Right cardiac atrium (tissue), 5 donors: ENCODE results near the gene B3GALNT2. TPM values are rescaled to one million over a fixed set of nuclear protein-coding genes. Genes with fewer than 3 reads are reported as not detected.
"Not testable (repeated sequence)": the region's sequence is repeated elsewhere in the genome, so short reads cannot be mapped to it uniquely, and the experiment has no call there.

Experiments used
- ATAC-seq, 2 donors: fragments of 200-7000 bp; cut with Tn5 transposase; one replicate each; pipeline versions ENCODE4 v1.8.0 to v1.9.1; 2020; ENCODE audit warnings: moderate library complexity in 2 of 2, mild to moderate bottlenecking in 1 of 2
- DNase-seq, 3 donors: peaks; one replicate each; pipeline ENCODE4 v3.0.0-alpha.2; 2020
- H3K27ac ChIP-seq: one replicate; pipeline ENCODE4 v1.5.1; 2013; ENCODE audit warnings: mild to moderate bottlenecking, low read length, control low read depth, moderate library complexity
- H3K27me3 ChIP-seq: one replicate; pipeline ENCODE4 v1.6.1; 2013; ENCODE audit not compliant: control insufficient read depth, insufficient read depth
- H3K4me1 ChIP-seq: one replicate; pipeline ENCODE4 v1.6.1; 2013; ENCODE audit warnings: low read length; ENCODE audit not compliant: control insufficient read depth, insufficient read depth
- H3K4me3 ChIP-seq: one replicate; pipeline ENCODE4 v1.5.1; 2013; ENCODE audit warnings: low read length, control low read depth
- H3K9me3 ChIP-seq: one replicate; pipeline ENCODE4 v1.6.1; 2013; ENCODE audit warnings: low read length; ENCODE audit not compliant: control insufficient read depth
- WGBS: extraction: QIAGEN DNeasy Blood & Tissue Kit; methylation state at CpG from one replicate; pipeline ENCODE4 v1.1.7; 2013; 5-methylcytosine and 5-hydroxymethylcytosine counted together
- intact Hi-C, 4 donors: fragments of 100-400 bp; cut with DNase I; formaldehyde crosslinking; loops; one replicate each; pipeline versions ENCODE4 v1.11.0 to v1.14.0; 2022 to 2023
- polyA plus RNA-seq: library from polyadenylated mRNA; stranded (reverse); fragments of 200-250 nt; gene quantifications from one replicate; pipeline ENCODE4 v1.2.3, GENCODE V29; 2013
- total RNA-seq, 4 donors: library from RNA; stranded (reverse); fragmentation: NEBNext Ultra II Directional; extraction: Animal tissue kit (Norgen Biotek cat#: 25700); gene quantifications; one replicate each; pipeline ENCODE4 v1.2.1, GENCODE V29; 2021
- donor health status: healthy with polysubstance abuse.
- donor health status: DM: no; HTN: yes; CAD: no.
- donor health status: DM: no; HTN: no; CAD: no.
- donor health status: DM: no; HTN: yes; CAD: no; lungs with severe emphysema.
- donor health status: DM: yes; HTN: yes; CAD: no.

Gene B3GALNT2
- total and polyA plus RNA-seq, 5 donors: 6.6 to 26.8 (median 21.7) TPM

DNA sequence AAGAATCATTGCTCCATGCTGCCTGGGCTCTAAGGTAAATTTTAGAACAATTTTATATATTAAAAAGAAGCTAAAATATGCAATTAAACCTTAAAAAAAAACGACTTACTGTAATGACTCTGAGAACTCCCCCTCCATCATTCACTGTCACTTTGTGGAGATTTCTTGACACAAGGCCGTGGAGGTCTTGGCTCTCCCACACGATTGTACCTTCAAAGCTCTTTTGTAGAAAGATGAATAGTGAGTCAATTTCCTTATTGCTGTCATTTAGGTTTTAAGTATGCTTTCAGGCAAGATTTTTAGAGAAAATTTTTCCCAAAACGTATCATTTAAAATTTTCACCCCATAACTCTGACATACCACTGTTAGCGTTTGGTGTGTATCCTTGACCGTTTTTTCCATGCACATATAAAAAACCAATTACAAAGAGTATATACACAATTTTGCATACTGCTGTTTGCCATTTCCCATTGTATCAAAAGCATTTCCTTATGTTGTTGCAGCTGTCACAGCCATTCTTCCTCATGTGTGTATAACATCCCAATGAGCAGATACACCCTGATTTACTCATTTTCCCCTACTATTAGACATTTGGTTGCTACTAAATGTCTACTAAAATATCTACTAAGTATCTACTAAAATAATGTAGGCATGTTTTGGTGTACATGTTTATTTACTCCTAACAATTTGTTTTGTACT is 33.4 kb downstream of the B3GALNT2 start:
- no peaks in the 10 kb centered on the region for H3K4me1 ChIP-seq
- 79% methylated on average over 6 of the region's 6 CpGs for WGBS
- intact Hi-C loops: no loop called here
- H3K9me3 ChIP-seq: no peaks in the 10 kb centered on the region
- no peak overlapping the region for H3K27ac ChIP-seq
- ATAC-seq: no peak
- no peak overlapping the region for H3K4me3 ChIP-seq
- no peaks in the 10 kb centered on the region for H3K27me3 ChIP-seq
- DNase-seq: no peak

DNA sequence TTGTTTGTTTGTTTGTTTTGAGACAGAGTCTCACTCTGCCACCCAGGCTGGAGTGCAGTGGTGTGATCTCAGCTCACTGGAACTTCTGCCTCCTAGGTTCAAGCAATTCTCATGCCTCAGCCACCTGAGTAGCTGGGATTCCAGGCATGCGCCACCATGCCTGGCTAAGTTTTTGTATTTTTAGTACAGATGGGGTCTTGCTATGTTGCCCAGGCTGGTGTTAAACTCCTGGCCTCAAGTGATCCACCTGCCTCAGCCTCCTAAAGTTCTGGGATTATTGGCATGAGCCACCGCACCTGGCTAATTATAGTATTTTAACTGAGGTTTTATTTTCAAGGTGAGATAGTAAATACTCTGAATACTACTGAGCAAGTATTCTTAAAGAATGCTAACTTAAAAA is 34.4 kb downstream of the B3GALNT2 start:
- H3K9me3 ChIP-seq, H3K27me3 ChIP-seq, H3K4me3 ChIP-seq, H3K4me1 ChIP-seq, H3K27ac ChIP-seq, ATAC-seq, DNase-seq, intact Hi-C loops: not testable (repeated sequence)
- WGBS: over 99% methylated on average over 2 of the region's 2 CpGs

DNA sequence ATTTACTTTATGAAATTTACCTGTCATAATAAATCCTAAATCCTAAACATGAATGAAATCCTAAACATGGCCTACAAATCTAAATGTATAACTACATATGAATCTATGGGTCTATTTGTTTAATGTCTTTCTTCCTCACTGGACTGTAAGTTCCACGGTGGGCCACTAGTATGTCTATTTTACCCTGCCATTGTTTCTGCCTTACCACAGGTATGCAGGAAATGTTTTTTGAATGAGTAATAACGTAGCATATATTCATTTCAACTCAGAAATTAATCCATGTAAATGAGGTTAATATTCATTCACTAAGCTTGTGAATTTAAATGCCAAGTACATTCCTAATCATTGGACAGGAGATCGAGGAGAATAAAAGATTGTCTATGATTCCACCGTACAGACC is 35.3 kb downstream of the B3GALNT2 start:
- Histone ChIP-seq H3K9me3 (no peaks in the 10 kb centered on the region), H3K4me3 (no peak overlapping the region), H3K27ac (no peak overlapping the region), H3K27me3 (no peaks in the 10 kb centered on the region), H3K4me1 (no peaks in the 10 kb centered on the region)
- DNase-seq (no peak), ATAC-seq (no peak)
- WGBS: 93% methylated on average over 4 of the region's 4 CpGs
- intact Hi-C loops: no loop called here

DNA sequence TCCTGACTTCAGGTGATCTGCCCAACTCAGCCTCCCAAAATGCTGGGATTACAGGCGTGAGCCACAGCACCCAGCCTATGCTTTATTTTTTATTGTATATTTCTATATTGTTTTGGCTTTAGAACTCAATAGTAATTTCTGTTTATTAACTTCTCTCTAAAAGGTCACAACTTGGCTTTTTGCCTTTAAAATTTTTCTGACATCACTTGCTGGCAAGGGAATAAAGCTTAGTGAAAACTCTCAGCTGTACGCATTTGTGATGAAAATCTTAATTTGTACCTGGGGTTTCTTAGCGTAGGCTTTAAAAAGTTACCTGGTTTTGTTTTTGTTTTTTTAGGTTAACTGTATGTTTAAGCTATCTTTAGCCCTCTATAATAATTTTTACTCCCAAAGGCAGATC is 36.2 kb downstream of the B3GALNT2 start:
- Histone ChIP-seq H3K27ac (no peak overlapping the region), H3K4me1 (no peaks in the 10 kb centered on the region), H3K4me3 (no peak overlapping the region), H3K9me3 (no peaks in the 10 kb centered on the region), H3K27me3 (no peaks in the 10 kb centered on the region)
- no peak for ATAC-seq
- WGBS: 72% methylated on average over 3 of the region's 3 CpGs
- intact Hi-C loops: no loop called here
- DNase-seq: no peak

DNA sequence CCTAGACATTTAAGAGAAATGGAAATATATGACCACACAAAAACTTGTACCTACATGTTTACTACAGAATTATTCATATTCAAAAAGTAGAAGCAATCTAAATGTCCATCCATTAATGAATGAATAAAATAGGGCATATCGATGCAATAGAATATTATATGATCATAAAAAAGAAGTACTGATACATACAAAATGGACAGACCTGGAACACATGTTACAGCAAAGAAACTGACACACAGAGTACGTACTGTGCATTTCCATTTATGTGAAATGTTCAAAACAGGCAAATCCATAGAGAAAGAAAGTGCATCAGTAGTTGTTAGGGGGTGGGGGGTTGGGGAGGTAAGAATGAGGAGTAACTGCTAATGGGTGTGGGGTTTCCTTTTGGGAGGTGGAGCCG is 39.2 kb downstream of the B3GALNT2 start:
- no peak overlapping the region for H3K4me3 ChIP-seq
- no peak for ATAC-seq
- H3K27me3 ChIP-seq: no peaks in the 10 kb centered on the region
- no peak overlapping the region for H3K27ac ChIP-seq
- 98% methylated on average over 3 of the region's 3 CpGs for WGBS
- no peaks in the 10 kb centered on the region for H3K9me3 ChIP-seq
- H3K4me1 ChIP-seq: no peaks in the 10 kb centered on the region
- intact Hi-C loops: no loop called here
- DNase-seq: no peak

DNA sequence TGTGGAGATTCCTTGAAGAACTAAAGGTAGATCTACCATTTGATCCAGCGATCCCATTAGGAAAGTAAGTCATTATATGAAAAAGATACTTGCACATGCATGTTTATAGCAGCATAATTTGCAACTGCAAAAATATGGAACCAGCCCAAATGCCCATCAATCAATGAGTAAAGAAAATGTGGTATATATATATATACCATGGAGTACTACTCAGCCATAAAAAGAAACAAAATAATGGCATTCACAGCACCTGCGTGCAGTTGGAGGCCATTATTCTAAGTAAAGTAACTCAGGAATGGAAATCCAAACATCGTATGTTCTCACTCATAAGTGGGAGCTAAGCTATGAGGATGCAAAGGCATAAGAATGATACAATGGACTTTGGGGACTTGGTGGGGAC is 41.4 kb downstream of the B3GALNT2 start:
- H3K27ac ChIP-seq, H3K4me1 ChIP-seq, H3K9me3 ChIP-seq, ATAC-seq, DNase-seq, intact Hi-C loops, H3K27me3 ChIP-seq, H3K4me3 ChIP-seq: not testable (repeated sequence)
- 97% methylated on average over 3 of the region's 3 CpGs for whole genome bisulfite sequencing

DNA sequence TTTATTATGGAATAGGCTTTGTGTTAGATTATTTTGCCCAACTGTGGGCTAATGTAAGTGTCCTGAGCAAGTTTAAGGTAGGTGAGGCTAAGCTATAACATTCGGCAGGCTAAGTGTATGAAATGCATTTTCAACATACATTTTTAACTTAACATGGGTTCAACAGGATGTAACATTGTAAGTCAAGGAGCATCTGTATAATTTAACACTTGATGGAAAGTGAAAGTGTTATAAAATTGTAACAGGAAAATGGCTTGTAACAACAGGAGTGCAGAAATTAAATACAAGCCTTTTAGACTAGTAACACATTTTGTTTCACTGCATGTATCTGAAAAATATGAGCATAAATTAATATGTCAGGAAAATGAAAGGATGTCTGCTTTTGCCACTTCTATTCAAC is 42.3 kb downstream of the B3GALNT2 start:
- Histone ChIP-seq H3K4me1 (no peaks in the 10 kb centered on the region), H3K27me3 (no peaks in the 10 kb centered on the region), H3K9me3 (no peaks in the 10 kb centered on the region), H3K27ac (no peak overlapping the region), H3K4me3 (no peak overlapping the region)
- 85% methylated on average over 1 of the region's 1 CpG for WGBS
- ATAC-seq (no peak), DNase-seq (no peak)
- intact Hi-C loops: no loop called here

DNA sequence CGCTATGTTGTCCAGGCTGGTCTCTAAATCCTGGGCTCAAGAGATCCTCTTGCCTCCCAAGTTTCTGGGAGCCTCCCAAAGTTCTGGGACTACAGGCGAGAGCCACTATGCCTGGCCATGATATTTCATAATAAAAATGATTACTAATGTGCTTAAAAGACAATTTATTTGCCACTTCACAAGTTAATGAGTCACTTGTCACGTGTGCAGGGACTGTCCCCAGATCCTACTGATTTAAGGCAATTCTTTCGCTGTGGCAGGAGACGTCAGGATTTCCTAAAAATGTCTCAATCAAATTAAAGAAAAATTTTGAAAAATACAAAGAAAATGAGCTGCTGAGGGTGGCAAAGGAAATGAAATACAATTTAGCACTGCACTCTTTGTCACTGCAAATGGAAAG is 43.5 kb downstream of the B3GALNT2 start:
- H3K27me3 ChIP-seq: no peaks in the 10 kb centered on the region
- no peaks in the 10 kb centered on the region for H3K9me3 ChIP-seq
- ATAC-seq (no peak), DNase-seq (no peak)
- no peak overlapping the region for H3K27ac ChIP-seq
- intact Hi-C loops: no loop called here
- H3K4me3 ChIP-seq: no peak overlapping the region
- H3K4me1 ChIP-seq: no peaks in the 10 kb centered on the region
- 94% methylated on average over 5 of the region's 5 CpGs for WGBS

DNA sequence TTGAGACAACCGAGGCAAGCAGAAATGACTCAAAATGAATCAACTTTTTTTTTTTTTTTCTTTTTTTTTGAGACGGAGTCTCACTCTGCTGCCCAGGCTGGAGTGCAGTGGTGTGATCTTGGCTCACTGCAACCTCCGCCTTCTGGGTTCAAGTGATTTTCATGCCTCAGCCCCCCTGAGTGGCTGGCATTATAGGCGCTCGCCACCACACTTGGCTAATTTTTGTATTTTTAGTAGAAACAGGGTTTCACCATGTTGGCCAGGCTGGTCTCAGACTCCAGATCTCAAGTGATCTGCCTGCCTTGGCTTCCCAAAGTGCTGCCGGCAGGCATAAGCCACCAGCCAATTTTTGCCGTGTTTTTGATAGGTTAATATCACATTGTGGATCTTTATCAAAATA is 46.4 kb downstream of the B3GALNT2 start:
- H3K27ac ChIP-seq, intact Hi-C loops, H3K27me3 ChIP-seq, H3K9me3 ChIP-seq, DNase-seq, H3K4me1 ChIP-seq, H3K4me3 ChIP-seq, ATAC-seq: not testable (repeated sequence)
- 94% methylated on average over 7 of the region's 7 CpGs for whole genome bisulfite sequencing

DNA sequence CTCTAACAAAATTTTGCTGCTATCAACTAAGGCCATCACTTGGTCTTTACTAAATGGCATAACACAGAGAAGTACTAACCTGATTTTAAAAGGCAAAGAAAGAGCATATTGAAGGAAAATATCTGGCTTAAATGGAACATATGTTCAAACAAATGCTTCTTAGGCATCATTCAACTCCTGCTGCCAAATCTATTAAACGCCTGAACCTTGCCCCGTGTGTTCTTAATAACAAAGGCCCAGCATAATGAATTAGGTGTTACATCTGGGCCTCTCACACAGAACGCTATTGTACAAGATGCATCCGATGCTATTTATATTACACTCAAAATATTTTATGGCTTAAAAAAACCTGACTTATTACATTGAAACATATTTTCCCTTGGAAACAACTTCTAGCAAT is 48.4 kb downstream of the B3GALNT2 start:
- H3K27me3 ChIP-seq: no peaks in the 10 kb centered on the region
- ATAC-seq (no peak), DNase-seq (no peak)
- no peaks in the 10 kb centered on the region for H3K4me1 ChIP-seq
- H3K27ac ChIP-seq: no peak overlapping the region
- no peak overlapping the region for H3K4me3 ChIP-seq
- intact Hi-C loops: no loop called here
- no peaks in the 10 kb centered on the region for H3K9me3 ChIP-seq
- WGBS: 63% methylated on average over 4 of the region's 4 CpGs

DNA sequence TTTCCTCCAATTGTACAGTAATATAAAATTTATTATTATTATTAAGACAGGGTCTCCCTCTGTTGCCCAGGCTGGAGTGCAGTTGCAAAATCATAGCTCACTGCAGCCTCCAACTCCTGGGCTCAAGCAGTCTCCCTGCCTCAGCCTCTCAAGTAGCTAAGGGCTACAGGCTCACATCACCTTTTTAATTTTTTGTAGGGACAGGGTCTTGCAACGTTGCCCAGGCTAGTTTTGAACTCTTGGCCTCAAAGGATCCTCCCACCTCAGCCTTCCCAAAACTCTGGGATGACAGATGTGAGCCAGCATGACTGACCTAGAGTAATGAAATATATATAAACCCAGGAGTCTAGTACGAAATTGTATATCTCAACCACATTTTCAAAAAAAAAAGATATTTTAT is 49.2 kb downstream of the B3GALNT2 start:
- DNase-seq (no peak), ATAC-seq (no peak)
- Histone ChIP-seq H3K9me3 (no peaks in the 10 kb centered on the region), H3K4me3 (no peak overlapping the region), H3K27me3 (no peaks in the 10 kb centered on the region), H3K4me1 (no peaks in the 10 kb centered on the region), H3K27ac (no peak overlapping the region)
- WGBS: 83% methylated on average over 2 of the region's 2 CpGs
- intact Hi-C loops: no loop called here

DNA sequence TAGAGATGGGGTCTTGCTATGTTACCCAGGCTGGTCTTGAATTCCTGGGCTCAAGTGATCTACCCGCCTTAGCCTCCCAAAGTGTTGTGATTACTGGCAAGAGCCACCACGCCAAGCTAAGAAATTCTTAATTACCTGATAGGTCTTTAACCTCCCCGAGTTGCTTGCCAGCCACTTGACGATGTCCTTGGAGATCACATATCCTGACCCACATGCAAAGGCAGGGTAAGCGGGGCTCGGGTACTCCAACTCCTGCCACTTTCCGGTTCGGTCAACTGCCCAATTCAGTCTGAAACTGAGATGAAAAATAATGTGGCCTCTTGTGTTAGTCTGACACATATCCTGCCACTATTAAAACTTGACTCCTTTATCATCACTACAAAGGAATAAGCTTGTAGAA is 50.2 kb downstream of the B3GALNT2 start:
- 95% methylated on average over 8 of the region's 8 CpGs for WGBS
- H3K27me3 ChIP-seq: no peaks in the 10 kb centered on the region
- no peak overlapping the region for H3K4me3 ChIP-seq
- ATAC-seq (no peak), DNase-seq (no peak)
- intact Hi-C loops: no loop called here
- no peaks in the 10 kb centered on the region for H3K4me1 ChIP-seq
- H3K27ac ChIP-seq: no peak overlapping the region
- no peaks in the 10 kb centered on the region for H3K9me3 ChIP-seq
